Vagina (tissue), 2 donors: Measurements from ENCODE around the gene KRTAP4-9.
"Not testable (repeated sequence)": the region's sequence is repeated elsewhere in the genome, so short reads cannot be mapped to it uniquely, and the experiment has no call there.

Experiments
- CTCF ChIP-seq, 3 experiments: fragments of 450-650 bp in 2 of 3; fragments of 200-600 bp in 1 of 3; sonication (generic) in 1 of 3; IDR thresholded peaks; one replicate each; pipeline ENCODE4 v1.5.1; 2017 to 2019; ENCODE audit warnings: antibody characterized with exemption in 3 of 3, mild to moderate bottlenecking in 2 of 3, moderate library complexity in 2 of 3
- POLR2AphosphoS5 ChIP-seq, 2 donors: sonication (generic); formaldehyde crosslinking; IDR thresholded peaks; one replicate each; pipeline ENCODE4 v1.9.0; 2017; ENCODE audit warnings: antibody characterized with exemption in 2 of 2, mild to moderate bottlenecking in 2 of 2, low read depth in 1 of 2; ENCODE audit not compliant: insufficient read depth in 1 of 2

- TF ChIP-seq POLR2AphosphoS5 (IDR thresholded peaks at IDR 0.05; ENCODE audit: insufficient read depth in 1 of 2, low read depth in 1 of 2); CTCF (IDR thresholded peaks at IDR 0.05): not testable (repeated sequence)
Measured at GRCh38 chr17:41123292-41123990, 18.3 kb downstream of the KRTAP4-9 start.
